SIG-M5 (cell line): Measurements from ENCODE around the gene GBF1.
"Not testable (repeated sequence)": the region's sequence is repeated elsewhere in the genome, so short reads cannot be mapped to it uniquely, and the experiment has no call there.

Experiments
- DNase-seq: peaks from one replicate; lab custom pipeline; 2025; lab: John Stamatoyannopoulos, UW

GBF1 gene

DNA sequence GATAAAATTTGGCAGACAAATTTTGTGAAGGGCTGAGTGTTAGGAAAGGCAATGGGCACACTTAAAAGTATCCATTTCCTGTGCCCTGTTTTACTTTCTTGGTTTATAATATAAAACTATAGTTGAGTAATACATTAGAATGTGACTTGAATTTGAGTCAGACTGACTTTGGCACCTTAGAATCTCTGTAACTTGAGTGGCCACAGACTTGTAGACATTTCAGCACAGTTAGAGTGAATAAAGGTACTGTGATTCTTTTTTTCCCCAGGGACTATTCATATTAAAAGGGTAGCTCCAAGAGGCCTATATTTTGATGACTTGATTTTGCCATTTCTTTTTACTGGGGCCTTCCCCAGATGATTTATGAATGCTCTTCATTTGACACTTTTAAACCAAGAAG lies 22.4 kb downstream of the GBF1 start:
- no peak for DNase-seq

DNA sequence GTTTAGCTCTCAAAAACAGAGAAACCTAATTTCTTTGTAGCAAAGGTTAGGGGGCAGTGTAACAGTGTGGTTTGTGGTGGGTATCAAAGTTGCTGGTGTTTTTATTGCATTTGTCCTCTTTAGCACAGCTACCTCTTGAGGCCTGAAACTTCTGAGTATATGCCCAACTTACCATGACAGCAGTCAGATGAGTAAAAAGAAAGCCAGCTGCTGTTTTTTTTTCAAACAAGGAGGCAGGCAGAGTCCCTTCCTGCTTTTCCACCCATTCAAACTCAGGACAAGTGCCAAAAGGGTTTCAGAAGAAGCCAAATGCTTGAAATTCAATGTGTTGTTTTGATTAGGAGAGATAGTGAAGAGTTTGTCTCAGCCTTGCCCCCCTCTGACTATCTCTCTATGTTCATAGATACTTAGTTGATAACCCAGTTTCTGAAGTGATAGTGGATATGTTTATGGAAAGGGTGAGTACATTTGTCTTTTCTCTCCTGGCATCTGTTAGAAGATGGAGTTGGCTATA lies 23.1 kb downstream of the GBF1 start:
- no peak for DNase-seq

DNA sequence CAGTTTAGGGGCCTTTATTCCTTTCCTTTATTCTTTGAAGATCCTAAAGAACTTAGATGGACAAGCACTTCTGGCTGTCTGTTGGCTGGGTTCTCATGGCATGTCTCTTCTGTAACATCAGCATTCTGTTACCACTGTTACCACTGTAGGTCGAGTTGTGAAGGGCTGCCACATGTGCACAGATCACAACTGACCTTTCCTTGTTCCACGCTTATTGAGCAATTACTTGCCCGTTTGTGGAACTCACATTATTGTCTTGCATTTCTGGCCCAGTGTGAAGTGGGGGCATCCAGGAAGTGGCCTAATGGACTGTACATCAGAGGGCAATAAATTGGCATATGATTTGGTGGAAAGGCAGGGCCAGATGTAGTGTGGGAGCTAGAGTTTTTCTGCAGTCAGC lies 23.7 kb downstream of the GBF1 start:
- DNase-seq, result no peak

DNA sequence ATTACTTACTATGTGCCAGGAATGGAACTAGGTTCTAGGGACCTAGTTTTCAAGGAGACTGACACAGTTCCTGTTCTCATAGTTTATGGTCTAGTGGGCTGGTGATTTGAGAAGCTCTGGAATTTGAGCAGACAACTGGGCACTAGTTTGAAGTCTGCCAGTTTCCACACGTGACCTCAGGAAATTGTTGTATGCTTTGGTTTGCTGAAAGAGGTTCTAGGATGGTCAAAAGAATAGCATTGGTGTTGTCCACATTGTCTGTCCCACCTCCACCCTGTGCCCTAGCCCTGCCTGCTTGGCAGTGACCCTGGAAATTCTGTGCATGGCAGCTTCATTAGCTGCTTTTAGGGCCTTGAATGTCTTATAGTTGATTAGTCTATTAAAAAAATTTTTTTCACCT lies 28.7 kb downstream of the GBF1 start:
- no peak for DNase-seq

- DNase-seq, result no peak
Measured at GRCh38 chr10:102275343-102275742, 30.0 kb downstream of the GBF1 start.

GRCh38 chr10:102279104-102279503 lies 33.8 kb downstream of the GBF1 start:
- DNase-seq, result no peak

GRCh38 chr10:102280397-102281101 lies 35.2 kb downstream of the GBF1 start:
- DNase-seq, result no peak

DNA sequence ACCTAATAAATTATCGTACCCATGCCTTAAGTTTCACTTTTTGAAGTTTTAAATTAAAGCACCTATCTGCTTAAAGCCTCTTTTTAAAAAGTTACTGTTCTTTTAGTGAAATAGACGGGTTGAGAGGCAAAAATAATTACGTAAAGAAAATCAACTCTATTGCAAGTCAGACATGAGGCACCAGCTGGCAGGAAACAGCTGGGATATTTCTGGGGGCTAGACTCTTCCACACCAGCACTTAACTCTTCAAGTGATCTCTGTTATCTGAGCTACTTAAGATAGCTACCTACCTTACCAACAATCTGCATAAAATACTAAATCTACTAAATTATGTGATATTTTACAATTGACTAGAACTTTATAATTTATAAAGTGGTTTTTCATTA lies 35.8 kb downstream of the GBF1 start:
- no peak for DNase-seq

- no peak for DNase-seq
Measured at GRCh38 chr10:102283488-102283887, 38.2 kb downstream of the GBF1 start.

GRCh38 chr10:102283890-102284289 lies 38.6 kb downstream of the GBF1 start:
- no peak for DNase-seq

- DNase-seq, result no peak
Measured at GRCh38 chr10:102284531-102284930, 39.2 kb downstream of the GBF1 start.

GRCh38 chr10:102285133-102285532 lies 39.8 kb downstream of the GBF1 start:
- no peak for DNase-seq

GRCh38 chr10:102286216-102286615 lies 40.9 kb downstream of the GBF1 start:
- no peak for DNase-seq

- DNase-seq, result no peak
Measured at GRCh38 chr10:102287538-102287937, 42.2 kb downstream of the GBF1 start.

DNA sequence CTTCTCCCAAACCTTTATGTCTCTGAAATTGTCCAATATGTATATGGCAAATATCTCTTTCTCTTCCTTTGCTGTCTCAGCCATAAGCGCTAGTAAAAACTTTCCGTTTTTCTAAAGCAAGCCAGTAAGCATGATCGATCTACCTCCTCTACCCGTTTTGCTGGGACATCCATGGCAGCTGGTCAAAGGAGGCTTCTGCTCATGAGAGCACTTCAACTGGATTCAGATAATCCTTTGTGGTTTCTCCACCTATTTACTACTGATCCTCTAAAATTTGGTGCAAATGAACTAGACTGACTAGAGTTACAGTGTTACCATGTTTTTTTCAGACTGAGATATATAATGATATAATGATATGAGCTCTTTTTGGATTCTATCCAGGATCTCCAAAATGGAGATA lies 42.7 kb downstream of the GBF1 start:
- DNase-seq, result no peak

- no peak for DNase-seq
Measured at GRCh38 chr10:102289356-102289755, 44.0 kb downstream of the GBF1 start.

DNA sequence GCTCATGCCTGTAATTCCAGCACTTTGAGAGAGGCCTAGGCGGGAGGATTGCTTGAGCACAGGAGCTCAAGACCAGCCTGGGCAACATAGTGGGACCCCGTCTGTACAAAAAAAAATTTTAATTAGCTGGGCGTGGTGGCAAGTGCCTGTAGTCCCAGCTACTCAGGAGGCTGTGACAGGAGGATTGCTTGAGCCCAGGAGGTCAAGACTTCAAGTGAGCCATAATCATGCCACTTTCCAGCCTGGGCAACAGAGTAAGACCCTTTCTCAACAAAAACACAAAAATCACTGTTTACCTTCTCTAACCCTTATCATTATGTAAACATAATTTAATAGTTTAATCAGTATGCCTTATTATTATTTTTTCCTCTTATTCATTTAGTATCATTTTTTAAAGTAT lies 44.5 kb downstream of the GBF1 start:
- DNase-seq, result no peak

DNA sequence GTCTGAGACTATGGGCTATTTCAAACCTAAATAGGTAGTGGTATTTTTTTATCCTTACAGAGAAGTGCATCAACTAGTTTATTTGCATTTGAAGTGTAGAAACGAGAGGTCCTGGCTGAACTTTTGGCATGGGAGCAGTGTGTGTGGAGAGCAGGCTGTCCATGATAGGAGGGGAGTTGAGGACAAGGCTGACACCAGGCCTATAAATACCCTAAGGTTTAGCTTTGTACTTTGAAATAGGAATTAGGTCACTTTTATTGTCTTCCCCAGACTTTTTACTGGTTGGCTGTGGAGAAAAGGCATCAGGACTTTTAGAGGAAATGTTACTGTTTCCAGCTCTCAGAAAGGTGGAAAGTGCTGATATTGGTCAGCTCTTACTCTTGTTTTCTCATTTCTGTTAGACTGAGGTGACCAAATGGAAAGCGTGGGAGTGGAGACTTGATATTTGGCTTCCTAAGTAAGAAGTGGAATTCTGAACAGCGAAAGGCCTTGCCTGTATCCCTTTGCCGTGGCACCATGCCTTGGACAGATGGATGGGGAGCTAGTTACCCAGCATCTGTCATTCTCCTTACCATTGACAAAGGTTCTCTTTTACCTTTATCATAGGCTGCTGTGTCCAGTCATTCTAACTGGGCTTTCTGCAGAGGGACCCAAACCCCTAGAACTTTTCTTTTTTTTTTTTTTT lies 46.0 kb downstream of the GBF1 start:
- DNase-seq, result no peak

DNA sequence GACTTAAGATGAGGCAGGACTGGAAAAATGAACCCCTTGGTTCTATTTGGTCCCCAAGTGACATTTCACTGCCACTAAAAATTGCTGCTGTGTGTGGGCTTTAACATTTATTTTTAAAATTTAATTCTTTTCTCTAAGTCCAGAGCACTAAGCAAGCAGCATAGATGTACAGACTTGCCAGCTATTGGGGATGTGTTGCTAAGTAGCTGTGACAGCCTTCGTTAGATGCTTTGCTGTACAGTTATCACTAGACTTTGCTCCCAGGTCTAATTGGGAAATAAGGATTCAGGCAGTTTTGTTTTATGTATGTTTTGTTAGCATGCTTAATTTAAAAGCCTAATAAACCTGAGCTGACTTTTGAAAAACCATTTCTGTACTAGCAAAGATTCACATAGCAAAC lies 51.8 kb downstream of the GBF1 start:
- DNase-seq, result no peak

GRCh38 chr10:102298899-102299298 lies 53.6 kb downstream of the GBF1 start:
- DNase-seq, result no peak

DNA sequence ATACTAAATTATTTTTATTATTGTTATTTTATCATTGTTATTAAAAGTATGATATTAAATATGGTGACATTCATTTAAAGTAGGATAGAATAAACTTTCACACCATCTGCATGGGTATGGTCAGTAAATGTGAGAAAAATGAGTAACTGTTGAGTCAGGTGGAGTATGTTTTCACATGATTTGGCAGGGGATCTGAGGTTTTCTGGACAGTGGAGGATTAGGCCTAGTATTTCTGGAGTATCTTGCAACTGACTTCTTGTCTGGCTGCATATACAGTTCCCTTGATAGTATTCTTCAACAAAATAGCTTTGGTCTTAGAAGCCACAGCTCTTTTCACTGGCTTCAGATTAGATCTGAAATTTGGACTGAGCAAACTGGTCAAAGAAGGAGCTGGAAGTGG lies 54.5 kb downstream of the GBF1 start:
- no peak for DNase-seq

GRCh38 chr10:102300278-102300843 lies 55.0 kb downstream of the GBF1 start:
- no peak for DNase-seq

- DNase-seq, result not testable (repeated sequence)
Measured at GRCh38 chr10:102300912-102301311, 55.6 kb downstream of the GBF1 start.
